Measurements from ENCODE around the gene DRC3.

Gene DRC3

DNA sequence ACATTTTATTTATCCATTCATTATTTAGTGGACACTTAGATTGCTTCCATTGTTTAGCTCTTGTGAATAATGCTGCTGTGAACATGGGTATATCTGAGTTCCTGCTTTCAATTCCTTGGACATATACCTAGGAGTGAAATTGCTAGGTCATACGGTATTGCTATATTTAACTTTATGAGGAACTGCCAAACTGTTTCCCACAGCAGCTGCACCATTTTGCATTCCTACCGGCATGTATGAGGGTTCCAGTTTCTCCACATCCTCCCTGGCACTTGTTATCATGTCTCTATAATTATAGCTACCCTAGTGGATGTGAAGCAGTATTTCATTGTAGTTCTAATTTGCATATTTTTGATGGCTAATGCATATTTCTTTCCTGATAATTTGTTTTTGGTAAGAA is 91.4 kb downstream of the DRC3 start:
- no peak for DNase-seq

DNA sequence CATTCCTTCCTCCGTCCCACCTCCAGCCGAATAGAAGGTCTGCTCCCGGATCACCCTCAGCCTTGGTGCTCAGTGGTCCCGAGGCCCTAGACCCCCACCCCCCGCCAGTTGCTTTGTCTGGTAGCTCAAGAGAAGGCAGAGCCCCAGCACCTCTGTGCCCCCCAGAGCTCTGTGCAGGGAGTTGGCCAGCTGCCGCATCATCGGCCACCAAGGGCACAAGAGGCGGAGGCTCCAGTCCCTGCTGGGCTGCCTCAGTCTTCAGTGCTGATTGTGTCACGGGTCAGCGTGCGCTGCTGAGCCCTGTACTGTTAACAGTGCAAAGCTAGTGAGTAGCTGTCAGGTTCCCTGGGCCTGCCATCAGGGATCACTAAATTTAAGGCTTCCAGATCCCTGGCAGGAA is 92.9 kb downstream of the DRC3 start:
- no peak for DNase-seq
